ENCODE results near the gene GSTA2. TPM values are rescaled to one million over a fixed set of nuclear protein-coding genes. Genes with fewer than 3 reads are reported as not detected.
"Not testable (repeated sequence)": the region's sequence is repeated elsewhere in the genome, so short reads cannot be mapped to it uniquely, and the experiment has no call there.

The GSTA2 gene
- not detected for total RNA-seq

- 59 to 62% methylated on average over 2 of the region's 2 CpGs for WGBS, 2 donors
- intact Hi-C loops (cut with DNase I); DNase-seq: not testable (repeated sequence)
These were observed at the start of gene GSTA2 for GRCh38 chr6:52763322-52763916. TSS of gene GSTA2 (minus strand) at chr6:52763475. CDS start at chr6:52757947, 5,528 bp downstream.

GRCh38 chr6:52809777-52810176 is 46.5 kb upstream of the GSTA2 start:
- not testable (repeated sequence) for H3K36me3 ChIP-seq, H3K4me3 ChIP-seq, H3K27ac ChIP-seq, H3K4me1 ChIP-seq, H3K9me3 ChIP-seq, H3K27me3 ChIP-seq, DNase-seq
- intact Hi-C loops (cut with DNase I), result loop anchor here (10.0 kb wide), 1 partner anchor 245 kb away; no protein-coding TSS in a partner anchor
- 75 to 83% methylated on average over 4 of the region's 4 CpGs for WGBS, 2 donors

More at GRCh38 chr6:52763322-52763916, at the start of gene GSTA2:
- H3K27ac ChIP-seq, H3K9me3 ChIP-seq, H3K36me3 ChIP-seq, H3K27me3 ChIP-seq, H3K4me3 ChIP-seq, H3K4me1 ChIP-seq: not testable (repeated sequence)

- 86 to 92% methylated on average over 5 of the region's 5 CpGs for WGBS, 2 donors
- TF ChIP-seq CTCF (IDR thresholded peaks at IDR 0.05) (no peak), POLR2A (IDR thresholded peaks at IDR 0.05) (no peak)
- Histone ChIP-seq H3K36me3 (no peaks in the 10 kb centered on the region), H3K4me1 (no peaks in the 10 kb centered on the region), H3K27ac (no peak overlapping the region), H3K9me3 (no peaks in the 10 kb centered on the region), H3K4me3 (no peak overlapping the region), H3K27me3 (no peaks in the 10 kb centered on the region)
- DNase-seq, result no peak
- intact Hi-C loops (cut with DNase I), result no loop called here
These were observed 45.4 kb upstream of the GSTA2 start for GRCh38 chr6:52808660-52809059.

- H3K27ac ChIP-seq; H3K9me3 ChIP-seq; H3K4me3 ChIP-seq; H3K4me1 ChIP-seq; intact Hi-C loops (cut with DNase I); H3K27me3 ChIP-seq; H3K36me3 ChIP-seq; DNase-seq: not testable (repeated sequence)
- WGBS, 2 donors, result 60 to 71% methylated on average over 5 of the region's 5 CpGs
These were observed 40.5 kb upstream of the GSTA2 start, which contains the start of gene GSTA1 for GRCh38 chr6:52803668-52804255. TSS of gene GSTA1 (minus strand) at chr6:52803816. CDS start at chr6:52799267, 4,549 bp downstream.

- DNase-seq, result no peak
- Histone ChIP-seq H3K9me3 (no peaks in the 10 kb centered on the region), H3K27ac (no peak overlapping the region), H3K36me3 (no peaks in the 10 kb centered on the region), H3K27me3 (no peaks in the 10 kb centered on the region), H3K4me3 (no peak overlapping the region), H3K4me1 (no peaks in the 10 kb centered on the region)
- 83% methylated on average over 1 of the region's 1 CpG; no CpG with 5 or more reads in 1 of the 2 donors for WGBS, 2 donors
- intact Hi-C loops (cut with DNase I), result no loop called here
- TF ChIP-seq POLR2A (IDR thresholded peaks at IDR 0.05), result no peak
- no peak for TF ChIP-seq CTCF (IDR thresholded peaks at IDR 0.05)
These were observed 39.5 kb upstream of the GSTA2 start for GRCh38 chr6:52802806-52803205.

- WGBS, 2 donors, result 79 to 90% methylated on average over 2 of the region's 2 CpGs
- no peaks in the 10 kb centered on the region for H3K27me3 ChIP-seq
- no peak overlapping the region for H3K4me3 ChIP-seq
- intact Hi-C loops (cut with DNase I), result no loop called here
- H3K4me1 ChIP-seq, result no peaks in the 10 kb centered on the region
- TF ChIP-seq CTCF (IDR thresholded peaks at IDR 0.05), result no peak
- TF ChIP-seq POLR2A (IDR thresholded peaks at IDR 0.05), result no peak
- H3K36me3 ChIP-seq, result no peaks in the 10 kb centered on the region
- no peak for DNase-seq
- no peaks in the 10 kb centered on the region for H3K9me3 ChIP-seq
- H3K27ac ChIP-seq, result no peak overlapping the region
These were observed 38.0 kb upstream of the GSTA2 start for GRCh38 chr6:52801188-52801841.

GRCh38 chr6:52799272-52799671 is 36.0 kb upstream of the GSTA2 start:
- DNase-seq; H3K36me3 ChIP-seq; H3K9me3 ChIP-seq; H3K4me3 ChIP-seq; H3K4me1 ChIP-seq; H3K27me3 ChIP-seq; H3K27ac ChIP-seq; intact Hi-C loops (cut with DNase I): not testable (repeated sequence)
- 73 to 100% methylated on average over 1 of the region's 1 CpG for WGBS, 2 donors

GRCh38 chr6:52794366-52794765 is 31.1 kb upstream of the GSTA2 start:
- 52 to 79% methylated on average over 2 of the region's 2 CpGs for WGBS, 2 donors
- H3K4me3 ChIP-seq; H3K9me3 ChIP-seq; H3K36me3 ChIP-seq; DNase-seq; intact Hi-C loops (cut with DNase I); H3K27me3 ChIP-seq; H3K27ac ChIP-seq; H3K4me1 ChIP-seq: not testable (repeated sequence)

All from esophagus squamous epithelium (tissue), 5 donors.